HepG2 (cell line): ENCODE results near the gene SCIN. TPM values are rescaled to one million over a fixed set of nuclear protein-coding genes. Genes with fewer than 3 reads are reported as not detected.

Source experiments
- ATAC-seq: fragments of 200-7000 bp; cut with Tn5 transposase; 3 replicates; pipeline ENCODE4 v1.9.1; 2020; ENCODE audit warnings: mild to moderate bottlenecking, moderate library complexity
- BruUV-seq: library from RNA; stranded (reverse); fragments of 400-500 nt; replicated peaks from 2 replicates; lab custom pipeline; 2021; lab: Mats Ljungman, UMichigan
- CTCF ChIA-PET: fragments of 300-600 bp; formaldehyde crosslinking; extraction: SDS; loops from one replicate; lab custom pipeline; 2021; ENCODE audit warnings: low total read pairs, inconsistent platforms, low intra/inter-chr PET ratio; lab: Yijun Ruan, JAX
- POLR2A ChIA-PET: fragments of 350-600 bp; sonication (Branson Sonifier 250); formaldehyde crosslinking; loops from one replicate; lab custom pipeline; 2020; ENCODE audit warnings: antibody characterized with exemption, inconsistent platforms; lab: Yijun Ruan, JAX
- DNase-seq: peaks from one replicate; pipeline ENCODE4 v3.0.0-alpha.2; 2015; ENCODE audit warnings: low spot score
- FAIRE-seq: peaks from 3 replicates; lab custom pipeline; 2011; peaks lifted over from hg19 to GRCh38; lab: Jason Lieb, UNC
- H2AFZ ChIP-seq: one replicate; pipeline ENCODE4 v1.6.1; 2011; ENCODE audit warnings: low read length, inconsistent platforms
- H3K27ac ChIP-seq: fragments of 300-600 bp; 3 replicates; pipeline ENCODE4 v1.8.0; 2011; ENCODE audit warnings: mixed run types, mild to moderate bottlenecking, mixed read lengths, low read length, inconsistent platforms; ENCODE audit not compliant: insufficient read depth; ENCODE audit errors: extremely low read length
- H3K27me3 ChIP-seq, 2 experiments: fragments of 200-600 bp in 1 of 2; 2 replicates in 1 of 2; 3 replicates in 1 of 2; pipeline versions ENCODE4 v1.6.0 to v1.8.0; 2011; ENCODE audit warnings: low read length in 2 of 2, mild to moderate bottlenecking in 2 of 2, moderate library complexity in 2 of 2, inconsistent platforms in 1 of 2; ENCODE audit not compliant: insufficient read depth in 2 of 2, control insufficient read depth in 1 of 2
- H3K36me3 ChIP-seq, 2 experiments: fragments of 200-600 bp in 1 of 2; replicated peaks in 1 of 2; 2 replicates in 1 of 2; 3 replicates in 1 of 2; pipeline versions ENCODE4 v1.5.1 to v1.8.0; 2011; ENCODE audit warnings: low read length in 2 of 2, inconsistent platforms in 1 of 2; ENCODE audit not compliant: insufficient read depth in 2 of 2, control insufficient read depth in 1 of 2
- H3K4me1 ChIP-seq: 2 replicates; pipeline ENCODE4 v1.5.1; 2012; ENCODE audit warnings: low read length, inconsistent platforms; ENCODE audit not compliant: insufficient read depth
- H3K4me2 ChIP-seq: 2 replicates; pipeline ENCODE4 v1.6.0; 2011; ENCODE audit warnings: low read depth, low read length, inconsistent platforms
- H3K4me3 ChIP-seq, 3 experiments: fragments of 200-600 bp in 1 of 3; sonication (generic), shearing (Covaris generic) in 1 of 3; replicated peaks in 1 of 3; 2 replicates each; pipeline ENCODE4 v1.5.1; 2011 to 2016; ENCODE audit warnings: low read length in 3 of 3, inconsistent platforms in 2 of 3, low read depth in 2 of 3, mild to moderate bottlenecking in 2 of 3, control low read depth in 1 of 3, mixed read lengths in 1 of 3; ENCODE audit not compliant: insufficient read depth in 1 of 3
- H3K79me2 ChIP-seq: one replicate; pipeline ENCODE4 v1.6.1; 2011; ENCODE audit warnings: low read length, inconsistent platforms; ENCODE audit not compliant: insufficient read depth
- H3K9ac ChIP-seq: 2 replicates; pipeline ENCODE4 v1.6.0; 2011; ENCODE audit warnings: mild to moderate bottlenecking, low read depth, low read length, inconsistent platforms; ENCODE audit not compliant: insufficient read depth
- H3K9me3 ChIP-seq: 2 replicates; pipeline ENCODE4 v1.5.1; 2012; ENCODE audit warnings: mild to moderate bottlenecking, low read length
- H4K20me1 ChIP-seq: 2 replicates; pipeline ENCODE4 v1.6.0; 2011; ENCODE audit warnings: inconsistent platforms, mild to moderate bottlenecking, low read length, moderate library complexity; ENCODE audit not compliant: insufficient read depth
- BRCA1 ChIP-seq: sonication (generic); formaldehyde crosslinking; IDR thresholded peaks from 2 replicates; pipeline ENCODE4 v1.4.0; 2020; ENCODE audit warnings: missing genetic modification reagents
- CENPX ChIP-seq: sonication (generic); formaldehyde crosslinking; IDR thresholded peaks from 2 replicates; pipeline ENCODE4 v1.9.0; 2021; ENCODE audit warnings: mild to moderate bottlenecking, missing genetic modification reagents, moderate library complexity
- KMT2A ChIP-seq: sonication (generic); formaldehyde crosslinking; IDR thresholded peaks from 2 replicates; pipeline ENCODE4 v1.4.0; 2020; ENCODE audit warnings: missing genetic modification reagents
- NRL ChIP-seq: sonication (generic); formaldehyde crosslinking; IDR thresholded peaks from 2 replicates; pipeline ENCODE4 v1.5.0; 2020; ENCODE audit warnings: missing genetic modification reagents, mild to moderate bottlenecking, moderate library complexity, borderline replicate concordance
- PCBP2 ChIP-seq: fragments of 200-400 bp; formaldehyde crosslinking; optimal IDR thresholded peaks from 2 replicates; pipeline ENCODE3; 2018; ENCODE audit warnings: low read length, low read depth; ENCODE audit not compliant: poor library complexity, severe bottlenecking
- RFXAP ChIP-seq: sonication (generic); formaldehyde crosslinking; IDR thresholded peaks from 2 replicates; pipeline ENCODE4 v1.4.0; 2020; ENCODE audit warnings: missing genetic modification reagents, borderline replicate concordance
- TRIM22 ChIP-seq: fragments of 450-650 bp; IDR thresholded peaks from 2 replicates; pipeline ENCODE4 v1.6.1; 2017
- UBTF ChIP-seq: sonication (generic); formaldehyde crosslinking; IDR thresholded peaks from 2 replicates; pipeline ENCODE4 v1.4.0; 2020; ENCODE audit warnings: mild to moderate bottlenecking, missing genetic modification reagents
- ZNF235 ChIP-seq: sonication (generic); formaldehyde crosslinking; IDR thresholded peaks from 2 replicates; pipeline ENCODE4 v1.8.1; 2023; ENCODE audit warnings: mild to moderate bottlenecking, missing genetic modification reagents, borderline replicate concordance
- ZNF691 ChIP-seq: sonication (generic); formaldehyde crosslinking; IDR thresholded peaks from 2 replicates; pipeline ENCODE4 v1.4.0; 2020; ENCODE audit warnings: missing genetic modification reagents, low read depth, mild to moderate bottlenecking, borderline replicate concordance
- WGBS: methylation state at CpG from one replicate; pipeline ENCODE4 v1.1.6; 2017; ENCODE audit warnings: low lambda C conversion rate; 5-methylcytosine and 5-hydroxymethylcytosine counted together
- in situ Hi-C: cut with HindIII; loops from 2 replicates; pipeline ENCODE4 v1.10.0; 2017; ENCODE audit warnings: low pct_unique_long_range_greater_than_20kb; ENCODE audit not compliant: extremely low pct_ligation_motif_present
- intact Hi-C: fragments of 100-400 bp; cut with micrococcal nuclease; formaldehyde crosslinking; loops from one replicate; pipeline ENCODE4 v1.10.0; 2022; ENCODE audit not compliant: unreplicated experiment
- polyA plus RNA-seq, 8 experiments: library from polyadenylated mRNA; depleted of rRNA in 3 of 8; stranded (reverse) in 7 of 8; unstranded in 1 of 8; fragments of >200 nt; fragmentation: Illumina TruSeq in 4 of 8; extraction: Trizol in 4 of 8; gene quantifications; 2 replicates each; pipeline versions ENCODE4 v1.2.1 to v1.2.3, GENCODE V29; 2011 to 2016; ENCODE audit warnings: low read depth in 4 of 8, missing spikeins in 1 of 8, mixed read lengths in 1 of 8; ENCODE audit not compliant: insufficient read depth in 1 of 8
- total RNA-seq, 5 experiments: library from RNA; depleted of rRNA; stranded (reverse); fragments of >200 nt; fragmentation: Illumina TruSeq; extraction: Trizol; gene quantifications; 2 replicates each; pipeline ENCODE4 v1.2.3, GENCODE V29; 2016; ENCODE audit warnings: low read depth in 1 of 5

Gene SCIN
- total and polyA plus RNA-seq, 2 of the 13 experiments (the other 11 are each of a cell fraction or from before 2014, with no cell fraction given), result not detected

- ChIA-PET CTCF (no interaction called here), POLR2A (no interaction called here)
- in situ Hi-C loops, result no loop called here
- Histone ChIP-seq H3K36me3 (no peaks in the 10 kb centered on the region), H3K9ac (no peak overlapping the region), H3K4me2 (no peak overlapping the region), H4K20me1 (no peaks in the 10 kb centered on the region), H3K27me3 (no peaks in the 10 kb centered on the region), H2AFZ (no peak overlapping the region), H3K4me3 (no peak overlapping the region), H3K9me3 (no peaks in the 10 kb centered on the region), H3K79me2 (no peaks in the 10 kb centered on the region), H3K27ac (no peak overlapping the region), H3K4me1 (peaks cover 38% of the 10 kb centered on the region)
- WGBS, result 89% methylated on average over 2 of the region's 2 CpGs
- no peak for TF ChIP-seq KMT2A (CRISPR knock-in tag)
- TF ChIP-seq CENPX (CRISPR knock-in tag), result no peak
- no peak for TF ChIP-seq ZNF235 (CRISPR knock-in tag)
- no peak for TF ChIP-seq NRL (CRISPR knock-in tag)
- TF ChIP-seq UBTF (CRISPR knock-in tag), result no peak
- no peak for TF ChIP-seq TRIM22
- no peak for TF ChIP-seq PCBP2
- TF ChIP-seq ZNF691, result no peak
- TF ChIP-seq RFXAP (CRISPR knock-in tag), result no peak
- no peak for TF ChIP-seq BRCA1
- intact Hi-C loops, result no loop called here
- no peak for ATAC-seq
- FAIRE-seq, result no peak
- DNase-seq, result no peak
- no TSS peak for BruUV-seq
These were observed 79.6 kb downstream of the SCIN start for GRCh38 chr7:12650080-12650479.
